ENCODE results near the gene MINDY4. TPM values are rescaled to one million over a fixed set of nuclear protein-coding genes. Genes with fewer than 3 reads are reported as not detected.

The MINDY4 gene
- total RNA-seq, 1 donor from 2014 or later: 5.3 TPM

DNA sequence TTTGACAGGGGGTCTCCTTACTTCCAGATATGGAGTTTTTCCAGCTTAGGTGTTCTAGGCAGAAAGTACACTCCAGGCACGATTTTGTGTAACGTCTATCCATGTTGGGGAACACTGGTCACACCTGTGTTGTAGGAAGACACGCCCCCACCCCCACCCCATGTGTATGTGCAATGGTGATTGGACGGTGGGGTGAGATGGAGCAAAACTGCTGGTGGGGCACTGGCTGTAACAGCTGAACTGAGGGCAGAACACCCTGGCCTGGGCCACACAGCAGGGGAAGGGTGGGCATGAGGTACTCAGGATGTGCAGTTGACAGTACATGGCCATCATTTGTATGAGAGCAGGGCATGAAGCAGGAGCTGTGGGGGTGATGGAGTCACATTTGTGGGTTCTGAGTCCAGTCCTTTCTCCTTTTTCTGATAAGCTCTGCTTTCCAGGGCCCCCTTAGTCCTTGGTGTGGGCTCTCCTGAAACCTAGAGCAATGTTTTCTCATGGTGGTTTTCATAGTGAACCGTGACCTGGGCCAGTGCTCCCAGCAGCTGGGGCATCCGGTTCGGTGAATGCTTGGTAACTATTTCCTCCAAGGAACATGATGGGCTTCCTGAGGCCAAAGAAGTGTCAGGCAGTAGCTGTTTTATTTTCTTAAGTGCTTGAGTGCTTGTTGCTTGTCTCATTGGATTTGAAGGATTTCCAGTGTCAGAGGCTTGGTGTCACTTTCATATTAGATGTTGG lies 77.1 kb downstream of the MINDY4 start:
- Histone ChIP-seq H3K27me3 (ENCODE audit: control insufficient read depth, insufficient read depth, low read length) (no peaks in the 10 kb centered on the region), H3K4me3 (ENCODE audit: low read depth, low read length) (no peak overlapping the region), H3K36me3 (ENCODE audit: control insufficient read depth, insufficient read depth, low read length) (no peaks in the 10 kb centered on the region)
- DNase-seq (ENCODE audit: low read depth): no peak
- TF ChIP-seq, protein P1, sequence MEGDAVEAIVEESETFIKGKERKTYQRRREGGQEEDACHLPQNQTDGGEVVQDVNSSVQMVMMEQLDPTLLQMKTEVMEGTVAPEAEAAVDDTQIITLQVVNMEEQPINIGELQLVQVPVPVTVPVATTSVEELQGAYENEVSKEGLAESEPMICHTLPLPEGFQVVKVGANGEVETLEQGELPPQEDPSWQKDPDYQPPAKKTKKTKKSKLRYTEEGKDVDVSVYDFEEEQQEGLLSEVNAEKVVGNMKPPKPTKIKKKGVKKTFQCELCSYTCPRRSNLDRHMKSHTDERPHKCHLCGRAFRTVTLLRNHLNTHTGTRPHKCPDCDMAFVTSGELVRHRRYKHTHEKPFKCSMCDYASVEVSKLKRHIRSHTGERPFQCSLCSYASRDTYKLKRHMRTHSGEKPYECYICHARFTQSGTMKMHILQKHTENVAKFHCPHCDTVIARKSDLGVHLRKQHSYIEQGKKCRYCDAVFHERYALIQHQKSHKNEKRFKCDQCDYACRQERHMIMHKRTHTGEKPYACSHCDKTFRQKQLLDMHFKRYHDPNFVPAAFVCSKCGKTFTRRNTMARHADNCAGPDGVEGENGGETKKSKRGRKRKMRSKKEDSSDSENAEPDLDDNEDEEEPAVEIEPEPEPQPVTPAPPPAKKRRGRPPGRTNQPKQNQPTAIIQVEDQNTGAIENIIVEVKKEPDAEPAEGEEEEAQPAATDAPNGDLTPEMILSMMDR (IDR thresholded peaks at IDR 0.05; ENCODE audit: insufficient read depth, low read length, poor library complexity, severe bottlenecking): no peak

DNA sequence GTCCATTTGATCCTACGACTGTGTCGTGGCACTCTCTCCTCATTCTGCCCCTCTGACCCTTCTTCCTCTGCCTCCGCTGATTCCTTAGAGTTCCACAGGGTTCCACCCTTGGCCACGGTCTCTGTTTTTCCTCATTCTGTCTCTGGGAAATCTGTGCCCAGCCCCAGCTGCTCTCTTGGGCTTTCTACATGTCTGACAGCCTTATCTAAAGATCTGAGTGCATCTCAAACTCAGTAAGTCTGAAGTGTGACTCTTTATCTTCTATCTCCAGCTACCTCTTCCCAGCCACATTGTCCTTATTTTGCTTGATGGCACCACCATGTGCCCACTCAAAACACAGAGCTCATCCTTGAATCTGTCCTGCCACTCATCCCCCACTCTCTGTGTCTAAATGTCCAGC lies 78.3 kb downstream of the MINDY4 start:
- Histone ChIP-seq H3K27me3 (ENCODE audit: control insufficient read depth, insufficient read depth, low read length) (no peaks in the 10 kb centered on the region), H3K36me3 (ENCODE audit: control insufficient read depth, insufficient read depth, low read length) (no peaks in the 10 kb centered on the region), H3K4me3 (ENCODE audit: low read depth, low read length) (no peak overlapping the region)
- DNase-seq (ENCODE audit: low read depth): no peak
- TF ChIP-seq, protein P1 (IDR thresholded peaks at IDR 0.05; ENCODE audit: insufficient read depth, low read length, poor library complexity, severe bottlenecking): no peak

DNA sequence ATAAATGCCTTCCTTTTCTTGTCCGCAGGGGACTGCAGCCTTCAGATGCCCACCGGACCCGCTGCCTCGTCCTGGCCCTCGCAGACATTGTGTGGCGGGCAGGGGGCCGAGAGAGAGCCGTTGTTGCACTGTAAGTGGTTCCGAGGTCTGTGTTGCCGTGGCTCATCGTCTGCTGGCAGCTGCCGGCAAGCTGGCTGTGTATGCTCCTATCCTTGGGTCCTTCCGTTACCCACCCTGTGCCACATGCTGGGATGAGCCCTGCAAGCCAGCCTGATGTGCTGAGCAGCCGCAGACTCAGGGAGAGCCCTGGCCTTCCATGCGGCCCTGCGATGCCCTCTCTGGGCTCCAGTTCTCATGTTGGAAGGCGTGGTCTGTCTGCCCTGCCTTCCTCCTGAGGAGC lies 79.2 kb downstream of the MINDY4 start:
- no peak overlapping the region for H3K4me3 ChIP-seq (ENCODE audit: low read depth, low read length)
- TF ChIP-seq, protein P1 (IDR thresholded peaks at IDR 0.05; ENCODE audit: insufficient read depth, low read length, poor library complexity, severe bottlenecking): no peak
- no peaks in the 10 kb centered on the region for H3K36me3 ChIP-seq (ENCODE audit: control insufficient read depth, insufficient read depth, low read length)
- DNase-seq (ENCODE audit: low read depth): no peak
- no peaks in the 10 kb centered on the region for H3K27me3 ChIP-seq (ENCODE audit: control insufficient read depth, insufficient read depth, low read length)

DNA sequence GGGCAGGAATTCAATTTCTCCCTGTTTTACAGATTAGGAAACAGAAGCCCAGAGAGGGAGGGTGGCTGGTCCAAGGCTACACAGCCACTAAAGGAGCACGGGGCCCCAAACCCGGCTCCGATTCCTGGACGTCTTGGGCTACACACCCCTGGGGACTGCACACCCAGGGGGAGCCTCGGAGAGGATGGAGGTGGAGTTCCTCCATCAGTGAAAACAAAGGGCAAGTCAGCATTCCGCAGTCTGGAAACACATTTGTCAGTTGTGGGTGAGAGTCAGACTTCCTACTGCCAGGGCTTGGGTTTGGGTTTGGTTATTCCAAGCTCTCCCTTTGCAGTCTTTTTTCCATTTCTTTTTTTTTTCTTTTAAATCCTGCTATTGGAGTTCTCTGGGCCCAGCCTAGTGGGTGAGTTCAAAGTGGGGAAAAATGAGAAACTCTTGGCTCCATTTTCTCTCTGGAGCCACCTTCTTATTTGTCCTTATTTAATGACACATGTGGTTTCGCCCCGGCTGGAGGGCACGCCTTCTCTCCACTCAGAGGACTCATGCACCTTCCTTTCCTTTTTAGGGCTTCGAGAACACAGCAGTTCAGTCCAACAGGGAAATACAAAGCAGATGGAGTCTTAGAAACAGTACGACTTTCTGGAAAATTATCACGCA lies 80.6 kb downstream of the MINDY4 start:
- no peaks in the 10 kb centered on the region for H3K36me3 ChIP-seq (ENCODE audit: control insufficient read depth, insufficient read depth, low read length)
- TF ChIP-seq, protein P1 (IDR thresholded peaks at IDR 0.05; ENCODE audit: insufficient read depth, low read length, poor library complexity, severe bottlenecking): no peak
- H3K27me3 ChIP-seq (ENCODE audit: control insufficient read depth, insufficient read depth, low read length): no peaks in the 10 kb centered on the region
- no peak overlapping the region for H3K4me3 ChIP-seq (ENCODE audit: low read depth, low read length)
- DNase-seq (ENCODE audit: low read depth): no peak

DNA sequence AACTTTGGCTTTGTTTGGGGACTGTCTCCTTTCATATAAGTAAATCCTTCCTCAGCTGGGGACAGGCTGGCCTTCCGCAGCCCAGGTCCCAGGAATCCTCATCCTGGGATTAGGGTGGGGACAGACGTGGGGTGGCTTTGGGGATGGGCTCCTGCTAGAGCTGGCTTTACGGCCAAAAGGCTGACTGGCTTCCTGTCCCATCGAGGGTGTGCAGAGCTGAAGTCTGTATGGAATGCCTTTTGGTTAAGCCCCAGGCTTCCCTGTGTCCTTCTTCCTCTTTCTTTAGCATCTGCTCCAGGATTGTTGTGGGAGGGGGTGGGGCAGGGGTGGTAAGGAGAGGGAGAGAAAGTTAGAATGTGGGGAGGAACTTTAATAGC lies 81.1 kb downstream of the MINDY4 start:
- no peak overlapping the region for H3K4me3 ChIP-seq (ENCODE audit: low read depth, low read length)
- H3K27me3 ChIP-seq (ENCODE audit: control insufficient read depth, insufficient read depth, low read length): no peaks in the 10 kb centered on the region
- TF ChIP-seq, protein P1 (IDR thresholded peaks at IDR 0.05; ENCODE audit: insufficient read depth, low read length, poor library complexity, severe bottlenecking): no peak
- H3K36me3 ChIP-seq (ENCODE audit: control insufficient read depth, insufficient read depth, low read length): no peaks in the 10 kb centered on the region
- DNase-seq (ENCODE audit: low read depth): no peak
